CD4-positive, CD25-positive, alpha-beta regulatory T cell (primary cell): ENCODE results near the gene NEAT1. TPM values are rescaled to one million over a fixed set of nuclear protein-coding genes. Genes with fewer than 3 reads are reported as not detected.

Experiments
- ATAC-seq, 2 donors: fragments of 150-1000 bp; cut with Tn5 transposase; one replicate each; pipeline ENCODE4 v1.10.0; 2021; ENCODE audit warnings: low read depth in 2 of 2, moderate number of reproducible peaks in 2 of 2, moderate library complexity in 1 of 2
- DNase-seq, 3 donors: peaks; one replicate each; pipeline versions ENCODE4 v3.0.0 to v3.0.0-alpha.2; 2012 to 2022; ENCODE audit warnings: mixed read lengths in 1 of 3
- H3K27ac ChIP-seq: one replicate; pipeline ENCODE4 v1.7.0; 2013; ENCODE audit warnings: mild to moderate bottlenecking, low read length; ENCODE audit not compliant: insufficient read depth, poor library complexity, severe bottlenecking
- H3K27me3 ChIP-seq: one replicate; pipeline ENCODE4 v1.7.0; 2013; ENCODE audit warnings: low read length; ENCODE audit not compliant: control insufficient read depth, insufficient read depth
- H3K36me3 ChIP-seq: one replicate; pipeline ENCODE4 v1.7.0; 2013; ENCODE audit warnings: mild to moderate bottlenecking, low read length, moderate library complexity; ENCODE audit not compliant: control insufficient read depth, insufficient read depth
- H3K4me1 ChIP-seq: 2 replicates; pipeline ENCODE4 v1.7.0; 2013; ENCODE audit warnings: mild to moderate bottlenecking, low read length; ENCODE audit not compliant: insufficient read depth, control insufficient read depth, poor library complexity, severe bottlenecking
- H3K4me3 ChIP-seq: one replicate; pipeline ENCODE4 v1.7.0; 2013; ENCODE audit warnings: low read depth, mild to moderate bottlenecking, low read length, moderate library complexity
- H3K9me3 ChIP-seq, 2 experiments: 1 replicate in 1 of 2; 2 replicates in 1 of 2; pipeline ENCODE4 v1.7.0; 2013; ENCODE audit warnings: low read length in 2 of 2, mild to moderate bottlenecking in 1 of 2, moderate library complexity in 1 of 2; ENCODE audit not compliant: control insufficient read depth in 2 of 2
- H3K27ac Mint-ChIP-seq, 3 donors: one replicate each; pipeline ENCODE4 v1.8.0; 2020 to 2022; ENCODE audit warnings: mild to moderate bottlenecking in 3 of 3, mixed read lengths in 3 of 3, moderate library complexity in 2 of 3
- H3K27me3 Mint-ChIP-seq: one replicate; pipeline ENCODE4 v1.8.0; 2022; ENCODE audit warnings: mild to moderate bottlenecking, mixed read lengths
- H3K36me3 Mint-ChIP-seq: one replicate; pipeline ENCODE4 v1.8.0; 2020; ENCODE audit warnings: mixed read lengths
- H3K4me1 Mint-ChIP-seq, 4 donors: one replicate each; pipeline ENCODE4 v1.8.0; 2020 to 2022; ENCODE audit warnings: mixed read lengths in 4 of 4, mild to moderate bottlenecking in 1 of 4
- H3K4me3 Mint-ChIP-seq, 4 donors: one replicate each; pipeline ENCODE4 v1.8.0; 2020 to 2022; ENCODE audit warnings: mild to moderate bottlenecking in 4 of 4, mixed read lengths in 4 of 4, moderate library complexity in 3 of 4
- H3K9me3 Mint-ChIP-seq, 7 donors: one replicate each; pipeline ENCODE4 v1.8.0; 2020 to 2022; ENCODE audit warnings: mixed read lengths in 7 of 7, mild to moderate bottlenecking in 3 of 7, moderate library complexity in 2 of 7
- polyA plus RNA-seq, 4 donors: library from polyadenylated mRNA; unstranded; fragments of 300-500 nt; fragmentation: Illumina TruSeq; gene quantifications; one replicate each; pipeline ENCODE4 v1.2.3, GENCODE V29; 2021
- total RNA-seq: library from RNA; stranded (reverse); gene quantifications from one replicate; pipeline ENCODE4 v1.2.3, GENCODE V29; 2022

Gene NEAT1
- total and polyA plus RNA-seq, 5 donors from 2014 or later: 1.4 to 890 (median 2.1) TPM

- Mint-ChIP-seq H3K36me3 (no peaks in the 10 kb centered on the region), H3K27ac (peak overlapping the region in 2 of 3 donors; percentile 59 to 97), H3K4me1 (peaks cover 5 to 18% (median 14%) of the 10 kb centered on the region in 4 donors), H3K27me3 (no peaks in the 10 kb centered on the region), H3K4me3 (peak overlapping the region in 3 of 4 donors; percentile 32 to 75 (median 57)), H3K9me3 (peaks cover 0 to 2% (median 0%) of the 10 kb centered on the region in 7 donors)
- DNase-seq (no peak), ATAC-seq (no peak)
- Histone ChIP-seq H3K9me3 (no peaks in the 10 kb centered on the region), H3K27me3 (no peaks in the 10 kb centered on the region), H3K4me1 (peaks cover 22% of the 10 kb centered on the region), H3K4me3 (peak overlapping the region; percentile 26), H3K27ac (peak overlapping the region; percentile 96), H3K36me3 (no peaks in the 10 kb centered on the region)
Observed at GRCh38 chr11:65478388-65479183, 56.0 kb downstream of the NEAT1 start.

- Histone ChIP-seq H3K27ac (no peak overlapping the region), H3K4me1 (peaks cover 22% of the 10 kb centered on the region), H3K27me3 (no peaks in the 10 kb centered on the region), H3K36me3 (no peaks in the 10 kb centered on the region), H3K4me3 (no peak overlapping the region), H3K9me3 (no peaks in the 10 kb centered on the region)
- DNase-seq (no peak), ATAC-seq (no peak)
- Mint-ChIP-seq H3K27ac (no peak overlapping the region), H3K36me3 (no peaks in the 10 kb centered on the region), H3K4me3 (peak overlapping the region; percentile 22 to 75 (median 32)), H3K4me1 (peaks cover 5 to 18% (median 14%) of the 10 kb centered on the region in 4 donors), H3K9me3 (peaks cover 0 to 2% (median 0%) of the 10 kb centered on the region in 7 donors), H3K27me3 (no peaks in the 10 kb centered on the region)
Observed at GRCh38 chr11:65479184-65480145, 56.9 kb downstream of the NEAT1 start.

- DNase-seq: no peak
- H3K27ac ChIP-seq: no peak overlapping the region
- peaks cover 10% of the 10 kb centered on the region for H3K4me1 ChIP-seq
- Mint-ChIP-seq H3K27me3 (peaks cover 6% of the 10 kb centered on the region), H3K4me1 (peaks cover 0 to 7% (median 5%) of the 10 kb centered on the region in 4 donors), H3K9me3 (no peaks in the 10 kb centered on the region), H3K4me3 (no peak overlapping the region), H3K27ac (no peak overlapping the region), H3K36me3 (no peaks in the 10 kb centered on the region)
- H3K9me3 ChIP-seq: no peaks in the 10 kb centered on the region
- H3K27me3 ChIP-seq: no peaks in the 10 kb centered on the region
- no peak for ATAC-seq
- H3K4me3 ChIP-seq: no peak overlapping the region
- H3K36me3 ChIP-seq: no peaks in the 10 kb centered on the region
Observed at GRCh38 chr11:65482306-65482850, 59.8 kb downstream of the NEAT1 start.

- Histone ChIP-seq H3K27ac (no peak overlapping the region), H3K9me3 (no peaks in the 10 kb centered on the region), H3K27me3 (no peaks in the 10 kb centered on the region), H3K4me3 (no peak overlapping the region), H3K36me3 (no peaks in the 10 kb centered on the region), H3K4me1 (no peaks in the 10 kb centered on the region)
- H3K4me1 Mint-ChIP-seq: peaks cover 0 to 22% (median 9%) of the 10 kb centered on the region in 4 donors
- no peak overlapping the region for H3K4me3 Mint-ChIP-seq
- H3K36me3 Mint-ChIP-seq: no peaks in the 10 kb centered on the region
- DNase-seq: no peak
- H3K27me3 Mint-ChIP-seq: peaks cover 10% of the 10 kb centered on the region
- no peak overlapping the region for H3K27ac Mint-ChIP-seq
- ATAC-seq: no peak
- no peaks in the 10 kb centered on the region for H3K9me3 Mint-ChIP-seq
Observed at GRCh38 chr11:65485920-65486219, 63.3 kb downstream of the NEAT1 start.

- no peak for DNase-seq
- no peak overlapping the region for H3K27ac ChIP-seq
- no peak overlapping the region for H3K4me3 Mint-ChIP-seq
Observed at GRCh38 chr11:65486570-65487466, 64.2 kb downstream of the NEAT1 start.

GRCh38 chr11:65487467-65488272 lies 65.1 kb downstream of the NEAT1 start:
- Mint-ChIP-seq H3K36me3 (no peaks in the 10 kb centered on the region), H3K9me3 (no peaks in the 10 kb centered on the region), H3K27ac (peak overlapping the region in 2 of 3 donors; percentile 44 to 60), H3K4me3 (no peak overlapping the region), H3K27me3 (peaks cover 10% of the 10 kb centered on the region), H3K4me1 (peaks cover 0 to 32% (median 11%) of the 10 kb centered on the region in 4 donors)
- Histone ChIP-seq H3K27me3 (no peaks in the 10 kb centered on the region), H3K27ac (no peak overlapping the region), H3K9me3 (no peaks in the 10 kb centered on the region), H3K4me1 (no peaks in the 10 kb centered on the region), H3K36me3 (no peaks in the 10 kb centered on the region), H3K4me3 (no peak overlapping the region)
- DNase-seq: peak in 1 of 3 donors; percentile 49
- peak; percentile 30 to 50 for ATAC-seq

More at GRCh38 chr11:65486570-65487466, 64.2 kb downstream of the NEAT1 start:
- no peaks in the 10 kb centered on the region for H3K9me3 ChIP-seq
- H3K36me3 ChIP-seq: no peaks in the 10 kb centered on the region
- Mint-ChIP-seq H3K9me3 (no peaks in the 10 kb centered on the region), H3K27me3 (peaks cover 10% of the 10 kb centered on the region), H3K27ac (peak overlapping the region in 1 of 3 donors; percentile 44), H3K4me1 (peaks cover 0 to 28% (median 10%) of the 10 kb centered on the region in 4 donors), H3K36me3 (no peaks in the 10 kb centered on the region)
- no peak for ATAC-seq
- H3K4me1 ChIP-seq: no peaks in the 10 kb centered on the region
- no peaks in the 10 kb centered on the region for H3K27me3 ChIP-seq
- H3K4me3 ChIP-seq: no peak overlapping the region
